Left ventricle myocardium superior (tissue), 1 donor: ENCODE data around the gene PTPRN2. TPM values are rescaled to one million over a fixed set of nuclear protein-coding genes. Genes with fewer than 3 reads are reported as not detected.
"Not testable (repeated sequence)": the region's sequence is repeated elsewhere in the genome, so short reads cannot be mapped to it uniquely, and the experiment has no call there.

Experiments used
- ATAC-seq: fragments of 200-7000 bp; cut with Tn5 transposase; one replicate; pipeline ENCODE4 v1.9.1; 2020; ENCODE audit warnings: mild to moderate bottlenecking, moderate library complexity
- DNase-seq: peaks from one replicate; pipeline ENCODE4 v3.0.0-alpha.2; 2020
- intact Hi-C: fragments of 100-400 bp; cut with micrococcal nuclease; formaldehyde crosslinking; loops from one replicate; pipeline ENCODE4 v1.11.0; 2022
- total RNA-seq: library from RNA; stranded (reverse); fragmentation: NEBNext Ultra II Directional; extraction: Animal tissue kit (Norgen Biotek cat#: 25700); gene quantifications from one replicate; pipeline ENCODE4 v1.2.1, GENCODE V29; 2021
- donor health status: DM: no; HTN: yes; CAD: no; lungs with severe emphysema.

The PTPRN2 gene
- total RNA-seq, 1 donor from 2014 or later: 1.3 TPM

DNA sequence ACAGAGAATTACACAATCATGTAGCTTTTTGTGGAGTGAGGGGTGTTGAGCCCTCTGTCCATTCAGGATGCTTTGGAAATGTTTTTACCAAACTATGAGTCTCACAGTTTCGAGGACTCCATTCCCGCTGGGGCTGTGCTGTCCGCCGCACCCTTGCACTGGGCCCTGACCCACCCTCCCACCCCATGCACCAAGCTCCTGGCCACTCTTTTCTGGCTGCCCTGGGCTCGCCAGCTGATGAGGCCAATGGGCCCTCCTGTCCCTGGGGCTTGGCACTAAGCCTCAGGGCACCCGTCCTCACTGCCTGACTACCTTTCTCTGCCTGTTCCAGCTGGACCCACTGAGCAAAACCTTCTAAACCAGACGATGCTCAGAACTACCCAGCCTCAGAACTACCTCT is 332.1 kb downstream of the PTPRN2 start:
- intact Hi-C loops: no loop called here
- DNase-seq (peak; percentile 6), ATAC-seq (no peak)

DNA sequence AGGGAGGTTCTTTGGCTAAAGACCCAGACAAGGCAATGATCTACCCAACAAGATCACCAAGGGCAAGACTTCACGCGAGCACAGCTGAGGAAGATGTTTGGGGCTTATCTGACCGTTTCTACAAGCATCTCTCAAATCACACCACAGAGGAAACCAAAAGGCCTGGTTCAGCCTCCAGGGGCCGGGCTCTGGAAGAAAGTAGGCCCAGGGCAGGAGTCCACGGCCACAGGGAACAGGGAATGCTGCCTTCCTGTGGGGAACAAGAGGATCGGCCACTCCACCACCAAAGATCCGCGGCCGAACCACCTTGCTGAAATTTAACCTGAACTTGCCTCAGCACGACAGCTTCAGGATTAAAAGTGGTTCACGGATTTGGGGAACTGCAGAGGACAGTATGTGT is 332.5 kb downstream of the PTPRN2 start:
- peak; percentile 14 for DNase-seq
- ATAC-seq: no peak
- intact Hi-C loops: no loop called here

DNA sequence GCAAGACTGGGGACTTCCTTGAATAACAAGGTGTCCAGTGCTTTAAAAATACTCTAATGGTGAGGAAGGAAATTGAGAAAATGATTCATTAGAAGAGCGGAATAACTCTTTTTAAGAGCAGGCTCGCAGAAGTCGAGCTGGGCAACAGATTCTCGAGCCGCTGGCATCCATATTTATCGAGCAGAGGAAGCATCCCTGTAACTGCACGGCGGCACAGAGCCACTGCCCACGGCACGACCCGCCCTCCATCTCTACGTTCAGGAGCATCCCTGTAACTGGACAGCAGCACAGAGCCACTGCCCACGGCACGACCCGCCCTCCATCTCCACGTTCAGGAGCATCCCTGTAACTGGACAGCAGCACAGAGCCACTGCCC is 334.0 kb downstream of the PTPRN2 start:
- intact Hi-C loops, DNase-seq, ATAC-seq: not testable (repeated sequence)

DNA sequence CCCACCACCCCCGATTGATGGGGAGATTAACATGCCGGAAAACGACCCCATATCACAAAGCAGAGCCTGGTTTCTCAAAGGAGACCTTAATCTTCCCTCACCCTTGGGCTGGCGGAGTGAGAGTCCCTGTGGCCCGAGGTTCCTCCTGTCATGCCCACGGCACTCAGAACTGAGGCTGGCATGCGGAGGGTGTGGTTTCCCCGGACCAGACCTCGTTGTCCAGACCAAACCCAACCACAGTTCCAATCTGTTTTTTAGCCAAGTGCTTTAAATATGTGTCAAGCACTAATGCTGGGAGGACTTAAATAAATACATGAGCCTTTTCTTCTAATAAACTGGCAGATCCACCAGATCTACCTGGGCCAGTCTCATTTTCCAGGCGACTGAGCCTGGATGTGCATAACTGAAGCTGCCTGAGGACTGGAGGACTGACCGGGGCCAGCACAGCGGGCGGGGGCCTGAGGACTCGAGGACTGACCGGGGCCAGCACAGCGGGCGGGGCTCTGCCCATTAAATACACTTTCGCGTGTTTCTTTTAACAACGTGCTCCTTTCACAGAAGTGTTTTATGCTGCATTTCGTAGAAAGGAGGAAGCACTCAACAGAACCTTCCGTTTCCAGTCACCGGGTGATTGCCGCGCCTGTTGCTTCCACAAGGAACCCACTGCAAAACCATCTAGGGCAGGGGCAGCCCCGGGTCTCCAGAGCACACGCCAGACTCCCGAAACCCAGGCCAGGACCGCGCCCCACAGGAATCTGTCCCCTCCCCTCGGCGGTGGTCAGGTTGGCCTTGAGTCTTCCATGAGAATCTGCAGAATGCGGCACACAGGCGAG is 334.6 kb downstream of the PTPRN2 start:
- no peak for ATAC-seq
- intact Hi-C loops: no loop called here

DNA sequence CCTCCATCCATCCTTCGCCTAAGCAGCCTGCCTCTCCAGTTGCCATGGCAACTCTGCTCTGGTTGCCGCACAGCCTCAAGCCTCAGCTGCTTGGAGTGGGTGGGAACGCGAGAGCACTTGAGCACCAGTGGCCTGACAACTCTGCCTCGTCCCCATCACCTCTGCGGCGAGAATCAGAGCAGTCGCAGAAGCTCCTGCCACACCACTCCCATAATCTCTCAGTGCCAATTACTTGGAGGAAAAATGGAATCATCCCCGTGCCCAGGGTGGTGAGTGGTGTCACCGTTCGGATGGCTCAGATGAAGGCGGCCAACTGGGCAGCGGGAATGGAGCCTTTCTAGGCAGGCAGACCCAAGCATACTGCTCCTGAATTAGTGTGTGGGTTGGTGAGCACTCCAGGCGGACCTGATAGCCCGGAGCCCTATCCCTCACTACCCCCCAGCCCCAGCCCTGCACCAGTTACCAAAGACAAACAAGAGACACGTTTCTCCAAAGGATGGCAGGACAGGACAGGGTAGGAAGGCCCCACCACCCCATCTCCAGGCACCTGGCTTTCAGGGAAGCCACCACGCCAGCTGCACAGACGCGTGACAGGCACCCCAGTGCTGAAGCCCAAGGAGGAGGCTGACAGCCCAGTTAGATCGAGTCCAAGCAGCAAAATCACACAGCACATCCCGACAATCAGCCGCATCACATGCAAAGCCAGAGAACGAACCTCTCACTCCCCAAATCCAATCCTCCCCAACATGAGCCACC is 335.4 kb downstream of the PTPRN2 start:
- no peak for ATAC-seq
- DNase-seq: peak; percentile 7
- intact Hi-C loops: no loop called here

More for the DNA sequence above, 334.6 kb downstream of the PTPRN2 start:
- peak; percentile 25 for DNase-seq

DNA sequence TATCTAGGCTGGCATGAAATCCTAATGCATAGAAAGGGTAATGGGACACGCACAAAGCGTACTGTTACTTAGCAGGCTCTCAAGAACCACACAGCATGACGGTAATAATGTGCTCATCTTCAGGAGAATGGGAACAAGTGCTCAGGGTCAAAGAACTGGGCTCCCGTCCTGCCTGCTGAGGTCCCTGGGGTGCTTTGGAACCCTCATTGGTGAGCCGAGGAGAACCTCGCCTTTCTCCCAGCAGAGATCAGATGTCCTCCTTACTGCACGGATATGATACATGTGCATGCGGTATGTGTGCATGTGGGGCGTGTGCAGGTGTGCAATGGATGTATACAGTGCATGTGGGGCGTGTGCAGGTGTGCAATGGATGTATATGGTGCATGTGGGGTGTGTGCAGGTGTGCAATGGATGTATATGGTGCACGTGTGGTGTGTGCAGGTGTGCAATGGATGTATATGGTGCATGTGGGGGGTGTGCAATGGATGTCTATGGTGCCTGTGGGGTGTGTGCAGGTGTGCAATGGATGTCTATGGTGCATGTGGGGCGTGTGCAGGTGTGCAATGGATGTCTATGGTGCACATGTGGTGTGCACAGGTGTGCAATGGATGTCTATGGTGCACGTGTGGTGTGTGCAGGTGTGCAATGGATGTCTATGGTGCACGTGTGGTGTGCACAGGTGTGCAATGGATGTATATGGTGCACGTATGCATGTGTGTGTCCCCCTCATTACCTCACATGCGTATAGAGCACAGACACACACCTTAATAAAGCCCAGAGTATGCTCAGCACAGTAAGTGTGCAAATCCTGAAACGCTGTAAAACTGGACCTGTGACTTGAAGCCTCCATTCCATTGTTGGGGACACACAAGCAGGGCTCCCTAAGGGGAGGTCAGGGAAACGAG is 336.3 kb downstream of the PTPRN2 start:
- ATAC-seq (no peak), DNase-seq (no peak)
- intact Hi-C loops: no loop called here

DNA sequence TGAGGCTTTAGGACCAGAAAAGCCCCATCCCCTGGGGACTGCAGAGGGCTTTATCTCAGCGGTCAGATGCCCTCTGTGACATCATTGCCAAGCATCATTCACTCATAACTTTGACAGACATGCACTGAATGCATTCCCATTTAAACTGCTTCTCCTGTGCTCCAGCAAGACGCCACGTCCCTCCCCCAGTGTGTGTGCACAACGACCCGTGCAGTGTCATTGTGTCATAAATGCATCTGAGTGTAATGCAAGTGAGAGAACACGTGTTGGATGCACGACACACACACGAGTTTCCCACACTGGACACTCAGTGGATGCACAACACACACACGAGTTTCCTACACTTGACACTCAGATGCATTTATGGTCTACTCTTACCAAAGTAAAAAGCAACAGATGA is 337.9 kb downstream of the PTPRN2 start:
- no peak for ATAC-seq
- no peak for DNase-seq
- intact Hi-C loops: no loop called here

DNA sequence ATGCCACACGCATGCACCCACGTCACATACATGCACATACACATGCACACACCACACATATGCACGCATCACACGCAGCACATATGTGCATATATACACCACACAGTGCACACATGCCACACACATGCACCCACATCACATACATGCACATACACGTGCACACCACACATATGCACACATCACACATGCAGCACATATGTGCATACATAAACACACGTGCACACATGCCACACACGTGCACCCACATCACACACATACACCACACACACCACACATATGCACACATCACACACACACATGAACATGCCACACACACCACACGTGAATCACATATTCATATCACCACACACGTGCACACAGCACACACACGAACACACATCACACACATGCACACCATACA is 338.8 kb downstream of the PTPRN2 start:
- DNase-seq (no peak), ATAC-seq (no peak)
- intact Hi-C loops: no loop called here

DNA sequence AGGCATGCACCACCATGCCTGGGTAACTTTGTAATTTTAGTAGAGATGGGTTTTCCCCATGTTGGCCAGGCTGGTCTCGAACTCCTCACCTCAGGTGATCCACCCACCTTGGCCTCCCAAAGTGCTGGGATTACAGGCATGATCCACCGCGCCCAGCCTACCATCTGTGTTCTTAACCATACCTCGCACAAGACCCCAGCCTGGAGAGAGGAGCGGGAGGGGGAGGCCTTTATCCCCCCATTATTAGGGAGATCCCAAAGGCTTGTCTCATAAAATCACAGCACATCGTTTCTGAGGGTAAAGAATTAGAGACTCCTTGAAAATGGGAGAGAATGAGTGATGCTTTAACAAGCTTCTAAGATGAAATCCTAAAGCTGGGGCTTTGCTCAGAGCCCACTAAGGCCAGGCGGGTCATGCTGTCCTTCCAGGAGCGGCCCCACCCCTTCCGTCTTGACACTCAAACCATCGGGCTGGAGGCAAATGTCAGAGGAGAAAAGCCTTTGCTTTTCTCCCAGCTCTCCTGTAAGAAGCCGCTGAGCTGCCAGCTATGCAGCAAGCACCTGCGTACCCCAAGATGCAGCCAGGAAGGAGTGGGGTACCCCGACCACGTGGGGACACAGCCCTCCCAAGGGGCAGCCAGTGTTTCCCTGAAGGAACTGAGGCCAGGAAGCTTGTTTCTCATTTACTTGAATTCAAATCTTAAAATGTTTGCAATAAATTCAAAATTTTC is 339.7 kb downstream of the PTPRN2 start:
- ATAC-seq (no peak), DNase-seq (no peak)

DNA sequence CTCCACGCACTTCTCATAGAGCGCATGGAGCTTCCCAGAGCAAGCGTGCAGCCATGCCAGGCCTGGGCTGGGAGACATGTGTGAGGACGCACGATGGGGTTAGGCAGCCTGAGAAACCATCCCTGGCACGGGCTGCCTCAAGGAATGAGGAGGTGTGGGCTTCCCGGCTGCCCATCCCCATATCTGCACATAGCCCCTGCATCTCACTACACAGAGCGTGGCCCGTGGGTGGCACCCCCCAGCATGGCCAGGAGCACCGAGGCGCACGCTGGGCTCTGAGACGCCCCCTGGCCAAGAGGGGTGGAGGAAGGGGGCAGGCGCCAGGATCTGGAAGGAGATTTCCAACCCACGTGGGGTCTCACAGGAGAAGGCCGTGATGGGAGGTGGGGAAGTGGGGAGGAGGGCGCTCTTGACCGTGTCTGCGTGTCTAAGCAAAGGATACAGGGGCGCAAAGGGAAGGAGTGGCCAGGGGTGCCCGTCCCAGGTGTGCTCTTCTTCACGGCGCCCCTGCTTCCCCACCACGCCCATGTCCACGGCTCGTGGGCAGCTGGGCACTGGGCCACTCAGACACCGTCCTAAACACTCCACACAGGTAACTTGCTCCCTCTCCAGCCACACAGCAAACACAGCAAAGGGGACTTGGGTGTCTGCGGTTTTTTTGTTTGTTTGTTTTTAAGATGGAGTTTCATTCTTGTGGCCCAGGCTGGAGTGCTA is 340.5 kb downstream of the PTPRN2 start:
- ATAC-seq (no peak), DNase-seq (no peak)
- intact Hi-C loops: no loop called here

More for the DNA sequence above, 339.7 kb downstream of the PTPRN2 start:
- intact Hi-C loops: no loop called here

DNA sequence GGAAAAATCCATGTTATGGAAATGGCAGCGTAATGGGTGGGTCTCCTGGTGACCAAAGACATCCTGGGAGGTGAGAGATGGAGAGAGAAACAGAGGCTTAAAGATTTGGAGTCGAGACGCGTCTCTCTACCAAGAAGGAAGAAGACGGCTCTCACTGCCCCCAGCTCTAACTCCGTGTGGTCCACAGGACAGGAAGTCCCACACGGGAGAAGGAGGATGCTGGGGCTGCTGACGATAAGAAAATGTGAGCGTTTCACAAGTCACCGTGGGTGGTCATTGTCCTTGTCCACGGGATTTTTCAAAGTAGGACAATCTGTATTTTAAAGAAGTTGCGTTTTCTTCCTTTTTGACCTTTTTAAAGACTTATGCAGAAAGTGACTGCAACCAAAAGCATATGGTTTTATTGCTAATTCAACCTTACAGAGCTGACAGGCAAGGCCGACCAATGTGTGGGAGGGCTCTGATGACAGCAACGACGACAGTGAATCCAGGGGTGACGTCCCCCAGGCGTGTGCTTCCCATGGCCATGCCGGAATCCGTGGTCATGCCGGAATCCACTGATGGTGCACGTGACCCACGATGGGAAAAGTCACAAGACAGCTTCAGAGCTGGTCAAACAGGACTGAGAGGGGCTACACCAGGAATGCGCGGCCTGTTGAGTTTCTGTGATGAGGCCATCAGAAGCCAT is 341.2 kb downstream of the PTPRN2 start:
- no peak for ATAC-seq
- DNase-seq: no peak
- intact Hi-C loops: no loop called here

DNA sequence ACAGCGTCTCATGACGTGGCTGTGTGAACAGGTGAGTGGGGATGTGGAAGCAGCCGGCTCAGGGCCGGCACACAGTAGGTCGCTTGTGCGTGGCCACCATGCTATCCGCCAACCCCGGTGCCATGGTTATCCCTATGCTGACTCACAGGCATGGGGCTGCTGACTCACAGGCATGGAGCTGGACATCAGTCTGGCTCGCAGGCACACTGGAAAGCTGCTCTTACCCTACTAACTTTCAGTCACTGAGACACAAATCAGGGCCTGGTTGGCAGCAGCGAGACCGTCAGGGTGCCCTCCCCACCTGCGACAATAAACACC is 341.9 kb downstream of the PTPRN2 start:
- DNase-seq (peak; percentile 13), ATAC-seq (no peak)
- intact Hi-C loops: no loop called here

DNA sequence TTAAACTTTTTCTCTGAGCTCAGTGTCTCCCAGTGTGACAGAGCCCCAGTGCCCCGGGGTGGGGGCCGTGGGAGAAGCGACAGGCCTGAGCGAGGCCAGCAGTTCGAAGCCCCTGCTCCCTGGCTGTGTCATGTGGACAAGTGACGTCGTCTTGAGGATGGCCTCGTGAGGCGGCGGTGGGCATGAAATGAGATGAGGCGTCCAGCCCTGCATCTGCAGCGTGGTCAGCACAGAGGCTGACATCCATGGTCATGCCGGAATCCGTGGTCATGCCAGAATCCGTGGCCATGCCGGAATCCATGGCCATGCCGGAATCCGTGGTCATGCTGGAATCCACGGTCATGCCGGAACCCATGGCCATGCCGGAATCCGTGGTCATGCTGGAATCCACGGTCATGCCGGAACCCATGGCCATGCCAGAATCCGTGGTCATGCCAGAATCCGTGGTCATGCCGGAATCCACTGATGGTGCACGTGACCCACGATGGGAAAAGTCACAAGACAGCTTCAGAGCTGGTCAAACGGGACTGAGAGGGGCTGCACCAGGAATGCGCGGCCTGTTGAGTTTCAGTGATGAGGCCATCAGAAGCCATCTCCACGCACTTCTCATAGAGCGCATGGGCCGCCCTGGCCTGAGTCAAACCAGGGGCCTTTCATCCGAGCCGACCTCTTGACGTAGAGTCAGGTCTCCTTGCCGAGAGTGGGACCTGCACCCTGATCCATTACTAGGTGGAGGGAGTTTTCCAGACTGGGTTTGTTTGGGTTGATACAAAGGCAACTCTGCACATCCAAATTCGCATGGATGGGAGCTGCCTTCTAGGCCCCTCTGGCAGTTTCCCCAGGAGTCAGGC is 342.5 kb downstream of the PTPRN2 start:
- intact Hi-C loops: no loop called here

DNA sequence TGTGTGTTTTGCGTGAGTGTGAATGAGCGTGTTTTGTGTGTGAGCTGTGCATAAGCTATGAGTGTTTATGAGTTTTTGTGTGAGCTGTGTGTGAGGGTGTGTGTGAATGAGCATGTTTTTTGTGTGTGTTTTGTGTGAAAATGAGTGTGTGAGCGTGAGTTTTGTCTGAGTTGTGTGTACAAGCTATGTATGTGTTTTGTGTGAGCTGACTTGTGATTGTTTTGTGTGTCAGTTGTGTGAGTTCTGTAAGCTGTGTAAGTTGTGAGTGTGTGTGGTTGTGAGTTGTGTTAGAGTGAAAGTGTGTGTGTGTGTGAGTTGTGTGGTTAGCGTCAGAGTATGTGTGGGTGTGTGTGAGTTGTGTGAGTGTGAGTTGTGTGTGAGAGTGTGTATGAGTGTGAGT is 343.2 kb downstream of the PTPRN2 start:
- intact Hi-C loops: no loop called here
- ATAC-seq (no peak), DNase-seq (no peak)

More for the DNA sequence above, 342.5 kb downstream of the PTPRN2 start:
- ATAC-seq (no peak), DNase-seq (peak; percentile 22)

DNA sequence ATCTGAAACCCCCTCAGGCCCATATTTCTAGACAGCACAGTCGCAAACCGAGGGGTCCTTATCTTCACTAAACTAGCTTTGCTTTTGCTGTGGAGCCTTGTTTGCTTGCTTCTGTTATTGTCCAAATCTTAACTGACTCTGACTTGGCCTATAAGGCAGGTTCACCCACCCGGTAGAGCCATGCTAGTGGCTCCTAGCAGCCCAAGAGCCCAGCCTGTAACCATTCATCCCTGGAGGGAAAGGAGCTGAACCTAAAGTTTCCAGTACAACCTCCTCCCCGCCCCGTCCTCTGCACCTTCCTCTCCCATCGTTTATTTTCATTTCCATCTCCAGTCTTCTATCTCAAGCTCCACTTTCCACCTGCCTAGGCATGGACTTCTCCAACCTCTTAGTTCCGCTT is 345.7 kb downstream of the PTPRN2 start:
- intact Hi-C loops: no loop called here
- DNase-seq (no peak), ATAC-seq (no peak)

DNA sequence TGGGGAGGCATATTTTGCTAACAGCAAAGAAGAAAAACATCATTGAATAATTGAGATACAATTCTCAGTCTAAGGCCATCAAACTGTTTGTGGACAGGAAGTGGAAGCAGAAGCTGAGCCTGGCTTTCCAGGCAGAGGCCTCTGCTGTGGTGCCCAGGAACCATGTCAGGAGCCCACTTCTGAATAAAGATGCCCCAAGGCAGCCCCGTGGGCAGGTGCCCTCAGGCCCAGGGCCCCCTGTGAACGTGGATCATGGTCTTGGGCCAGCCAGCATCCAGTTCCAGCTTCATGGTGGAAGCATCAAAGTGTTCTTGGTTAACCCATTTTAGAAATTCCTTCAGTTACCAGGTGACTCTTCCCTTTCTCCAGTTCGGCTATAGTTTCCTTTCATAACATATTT is 346.8 kb downstream of the PTPRN2 start:
- ATAC-seq (no peak), DNase-seq (peak; percentile 21)
- intact Hi-C loops: no loop called here
